ENCODE results near the gene CREB3L4.
"Not testable (repeated sequence)": the region's sequence is repeated elsewhere in the genome, so short reads cannot be mapped to it uniquely, and the experiment has no call there.

CREB3L4 gene

GRCh38 chr1:153990468-153991150 lies 22.9 kb downstream of the CREB3L4 start, which contains the start of gene RPS27:
RPS27 (plus strand) TSS chr1:153990762; CDS start chr1:153990797, 35 bp downstream.
- H3K9me3 ChIP-seq (ENCODE audit: control insufficient read depth in 2 of 2, low read length in 2 of 2): no peaks in the 10 kb centered on the region
- H3K4me1 ChIP-seq (ENCODE audit: control insufficient read depth, insufficient read depth, low read length): peaks cover 26% of the 10 kb centered on the region
- peak within 1 kb of the TSS; percentile 67 to 99 for H3K4me3 ChIP-seq (ENCODE audit: low read length in 2 of 2)
- peak within 1 kb of the TSS; percentile 87 to 98 for H3K9ac ChIP-seq (ENCODE audit: low read length in 2 of 2)
- H3K27ac ChIP-seq (ENCODE audit: low read length): peak within 1 kb of the TSS; percentile 96
- no peaks in the 10 kb centered on the region for H3K27me3 ChIP-seq (ENCODE audit: control insufficient read depth in 1 of 2, insufficient read depth in 2 of 2, low read length in 2 of 2)
- peaks cover 11 to 18% of the 10 kb centered on the region in 2 donors for H3K36me3 ChIP-seq (ENCODE audit: control insufficient read depth in 2 of 2, insufficient read depth in 2 of 2, low read length in 2 of 2)

- Histone ChIP-seq H3K36me3 (ENCODE audit: control insufficient read depth in 2 of 2, insufficient read depth in 2 of 2, low read length in 2 of 2) (peaks cover 12 to 18% of the 10 kb centered on the region in 2 donors), H3K4me1 (ENCODE audit: control insufficient read depth, insufficient read depth, low read length) (peaks cover 25% of the 10 kb centered on the region), H3K4me3 (ENCODE audit: low read length in 2 of 2) (peak overlapping the region; percentile 67 to 99), H3K27ac (ENCODE audit: low read length) (peak overlapping the region; percentile 96), H3K9me3 (ENCODE audit: control insufficient read depth in 2 of 2, low read length in 2 of 2) (no peaks in the 10 kb centered on the region), H3K27me3 (ENCODE audit: control insufficient read depth in 1 of 2, insufficient read depth in 2 of 2, low read length in 2 of 2) (no peaks in the 10 kb centered on the region), H3K9ac (ENCODE audit: low read length in 2 of 2) (peak overlapping the region; percentile 87 to 98)
Measured at GRCh38 chr1:153991151-153991630, 23.5 kb downstream of the CREB3L4 start.

- peak overlapping the region; percentile 13 to 87 for H3K9ac ChIP-seq (ENCODE audit: low read length in 2 of 2)
Measured at GRCh38 chr1:153991806-153992205, 24.1 kb downstream of the CREB3L4 start.

GRCh38 chr1:153995202-153995601 lies 27.5 kb downstream of the CREB3L4 start:
- Histone ChIP-seq H3K9me3 (ENCODE audit: control insufficient read depth in 2 of 2, low read length in 2 of 2) (no peaks in the 10 kb centered on the region), H3K4me3 (ENCODE audit: low read length in 2 of 2) (no peak overlapping the region), H3K4me1 (ENCODE audit: control insufficient read depth, insufficient read depth, low read length) (peaks cover 20% of the 10 kb centered on the region), H3K27me3 (ENCODE audit: control insufficient read depth in 1 of 2, insufficient read depth in 2 of 2, low read length in 2 of 2) (no peaks in the 10 kb centered on the region), H3K36me3 (ENCODE audit: control insufficient read depth in 2 of 2, insufficient read depth in 2 of 2, low read length in 2 of 2) (peaks cover 12 to 18% of the 10 kb centered on the region in 2 donors), H3K27ac (ENCODE audit: low read length) (no peak overlapping the region), H3K9ac (ENCODE audit: low read length in 2 of 2) (no peak overlapping the region)

More at GRCh38 chr1:153991806-153992205, 24.1 kb downstream of the CREB3L4 start:
- Histone ChIP-seq H3K4me3 (ENCODE audit: low read length in 2 of 2) (peak overlapping the region; percentile 67 to 99), H3K27ac (ENCODE audit: low read length) (peak overlapping the region; percentile 96), H3K36me3 (ENCODE audit: control insufficient read depth in 2 of 2, insufficient read depth in 2 of 2, low read length in 2 of 2) (peaks cover 12 to 18% of the 10 kb centered on the region in 2 donors), H3K4me1 (ENCODE audit: control insufficient read depth, insufficient read depth, low read length) (peaks cover 22% of the 10 kb centered on the region), H3K9me3 (ENCODE audit: control insufficient read depth in 2 of 2, low read length in 2 of 2) (no peaks in the 10 kb centered on the region), H3K27me3 (ENCODE audit: control insufficient read depth in 1 of 2, insufficient read depth in 2 of 2, low read length in 2 of 2) (no peaks in the 10 kb centered on the region)

- no peaks in the 10 kb centered on the region for H3K27me3 ChIP-seq (ENCODE audit: control insufficient read depth in 1 of 2, insufficient read depth in 2 of 2, low read length in 2 of 2)
- no peaks in the 10 kb centered on the region for H3K9me3 ChIP-seq (ENCODE audit: control insufficient read depth in 2 of 2, low read length in 2 of 2)
- peaks cover 12 to 18% of the 10 kb centered on the region in 2 donors for H3K36me3 ChIP-seq (ENCODE audit: control insufficient read depth in 2 of 2, insufficient read depth in 2 of 2, low read length in 2 of 2)
- H3K4me3 ChIP-seq (ENCODE audit: low read length in 2 of 2): no peak overlapping the region
- H3K4me1 ChIP-seq (ENCODE audit: control insufficient read depth, insufficient read depth, low read length): peaks cover 20% of the 10 kb centered on the region
- H3K9ac ChIP-seq (ENCODE audit: low read length in 2 of 2): no peak overlapping the region
- no peak overlapping the region for H3K27ac ChIP-seq (ENCODE audit: low read length)
Measured at GRCh38 chr1:153995640-153996039, 27.9 kb downstream of the CREB3L4 start.

- peaks cover 12% of the 10 kb centered on the region in 2 donors for H3K36me3 ChIP-seq (ENCODE audit: control insufficient read depth in 2 of 2, insufficient read depth in 2 of 2, low read length in 2 of 2)
- not testable (repeated sequence) for H3K9me3 ChIP-seq (ENCODE audit: control insufficient read depth in 2 of 2, low read length in 2 of 2); H3K27ac ChIP-seq (ENCODE audit: low read length); H3K4me3 ChIP-seq (ENCODE audit: low read length in 2 of 2); H3K27me3 ChIP-seq (ENCODE audit: control insufficient read depth in 1 of 2, insufficient read depth in 2 of 2, low read length in 2 of 2); H3K9ac ChIP-seq (ENCODE audit: low read length in 2 of 2)
- H3K4me1 ChIP-seq (ENCODE audit: control insufficient read depth, insufficient read depth, low read length): peaks cover 13% of the 10 kb centered on the region
Measured at GRCh38 chr1:153996882-153997281, 29.2 kb downstream of the CREB3L4 start.

DNA sequence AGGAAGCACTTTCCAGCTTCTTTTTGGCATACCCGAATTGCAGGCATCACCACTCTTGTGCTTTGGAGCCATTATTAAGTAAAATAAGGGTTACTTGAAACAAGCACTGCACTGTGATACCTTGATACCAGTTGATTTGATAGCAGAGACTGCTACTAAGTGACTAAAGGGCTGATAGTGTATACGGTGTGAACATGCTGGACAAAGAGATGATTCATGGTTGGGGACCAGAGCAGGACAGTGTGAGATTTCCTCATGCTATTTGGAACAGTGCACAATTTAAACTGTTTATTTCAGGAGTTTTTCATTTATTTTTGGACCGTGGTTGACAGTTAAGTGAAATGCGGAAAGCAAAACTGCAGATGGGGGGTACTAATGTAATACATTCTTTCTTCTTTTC lies 32.7 kb downstream of the CREB3L4 start:
- no peak overlapping the region for H3K27ac ChIP-seq (ENCODE audit: low read length)

GRCh38 chr1:154006136-154006535 lies 38.4 kb downstream of the CREB3L4 start:
- Histone ChIP-seq H3K27ac (ENCODE audit: low read length) (no peak overlapping the region), H3K27me3 (ENCODE audit: control insufficient read depth in 1 of 2, insufficient read depth in 2 of 2, low read length in 2 of 2) (no peaks in the 10 kb centered on the region), H3K9ac (ENCODE audit: low read length in 2 of 2) (no peak overlapping the region), H3K36me3 (ENCODE audit: control insufficient read depth in 2 of 2, insufficient read depth in 2 of 2, low read length in 2 of 2) (no peaks in the 10 kb centered on the region), H3K9me3 (ENCODE audit: control insufficient read depth in 2 of 2, low read length in 2 of 2) (no peaks in the 10 kb centered on the region), H3K4me1 (ENCODE audit: control insufficient read depth, insufficient read depth, low read length) (no peaks in the 10 kb centered on the region), H3K4me3 (ENCODE audit: low read length in 2 of 2) (no peak overlapping the region)

More for the DNA sequence above, 32.7 kb downstream of the CREB3L4 start:
- Histone ChIP-seq H3K27me3 (ENCODE audit: control insufficient read depth in 1 of 2, insufficient read depth in 2 of 2, low read length in 2 of 2) (no peaks in the 10 kb centered on the region), H3K36me3 (ENCODE audit: control insufficient read depth in 2 of 2, insufficient read depth in 2 of 2, low read length in 2 of 2) (peaks cover under 1 to 2% of the 10 kb centered on the region in 2 donors), H3K9ac (ENCODE audit: low read length in 2 of 2) (no peak overlapping the region), H3K4me1 (ENCODE audit: control insufficient read depth, insufficient read depth, low read length) (no peaks in the 10 kb centered on the region), H3K4me3 (ENCODE audit: low read length in 2 of 2) (no peak overlapping the region), H3K9me3 (ENCODE audit: control insufficient read depth in 2 of 2, low read length in 2 of 2) (no peaks in the 10 kb centered on the region)

DNA sequence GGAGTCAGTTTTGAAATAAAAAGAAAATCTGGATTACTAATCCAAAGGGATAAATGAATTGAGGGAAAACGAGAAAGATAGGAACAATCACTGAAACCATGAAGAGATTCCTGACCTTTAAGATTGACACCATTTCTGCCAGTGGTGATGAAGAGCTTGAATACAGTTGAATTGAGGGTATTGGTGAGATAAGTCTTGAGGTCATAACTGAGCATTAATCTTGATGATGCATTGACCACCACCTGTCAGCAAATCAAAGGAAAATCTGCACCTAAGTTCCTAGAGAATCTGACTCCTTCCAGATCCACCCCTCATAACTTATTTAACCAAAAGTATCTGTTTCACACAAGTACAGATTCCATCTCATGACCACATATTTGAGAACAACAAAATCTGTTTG lies 44.4 kb downstream of the CREB3L4 start:
- Histone ChIP-seq H3K27me3 (ENCODE audit: control insufficient read depth in 1 of 2, insufficient read depth in 2 of 2, low read length in 2 of 2) (no peaks in the 10 kb centered on the region), H3K9ac (ENCODE audit: low read length in 2 of 2) (no peak overlapping the region), H3K27ac (ENCODE audit: low read length) (no peak overlapping the region), H3K4me3 (ENCODE audit: low read length in 2 of 2) (no peak overlapping the region), H3K9me3 (ENCODE audit: control insufficient read depth in 2 of 2, low read length in 2 of 2) (no peaks in the 10 kb centered on the region), H3K4me1 (ENCODE audit: control insufficient read depth, insufficient read depth, low read length) (no peaks in the 10 kb centered on the region), H3K36me3 (ENCODE audit: control insufficient read depth in 2 of 2, insufficient read depth in 2 of 2, low read length in 2 of 2) (no peaks in the 10 kb centered on the region)

GRCh38 chr1:154012543-154012942 lies 44.8 kb downstream of the CREB3L4 start:
- H3K4me3 ChIP-seq (ENCODE audit: low read length in 2 of 2); H3K36me3 ChIP-seq (ENCODE audit: control insufficient read depth in 2 of 2, insufficient read depth in 2 of 2, low read length in 2 of 2); H3K27ac ChIP-seq (ENCODE audit: low read length): not testable (repeated sequence)

More at GRCh38 chr1:154012543-154012942, 44.8 kb downstream of the CREB3L4 start:
- not testable (repeated sequence) for H3K9me3 ChIP-seq (ENCODE audit: control insufficient read depth in 2 of 2, low read length in 2 of 2); H3K9ac ChIP-seq (ENCODE audit: low read length in 2 of 2); H3K4me1 ChIP-seq (ENCODE audit: control insufficient read depth, insufficient read depth, low read length); H3K27me3 ChIP-seq (ENCODE audit: control insufficient read depth in 1 of 2, insufficient read depth in 2 of 2, low read length in 2 of 2)

Measured in stomach smooth muscle (tissue), 2 donors.